Midbrain (tissue), 1 donor: Measurements from ENCODE around the gene NOC3L.
"Not testable (repeated sequence)": the region's sequence is repeated elsewhere in the genome, so short reads cannot be mapped to it uniquely, and the experiment has no call there.

Experiments
- DNase-seq: peaks from one replicate; lab custom pipeline; 2025; lab: John Stamatoyannopoulos, UW

Gene NOC3L, protein sequence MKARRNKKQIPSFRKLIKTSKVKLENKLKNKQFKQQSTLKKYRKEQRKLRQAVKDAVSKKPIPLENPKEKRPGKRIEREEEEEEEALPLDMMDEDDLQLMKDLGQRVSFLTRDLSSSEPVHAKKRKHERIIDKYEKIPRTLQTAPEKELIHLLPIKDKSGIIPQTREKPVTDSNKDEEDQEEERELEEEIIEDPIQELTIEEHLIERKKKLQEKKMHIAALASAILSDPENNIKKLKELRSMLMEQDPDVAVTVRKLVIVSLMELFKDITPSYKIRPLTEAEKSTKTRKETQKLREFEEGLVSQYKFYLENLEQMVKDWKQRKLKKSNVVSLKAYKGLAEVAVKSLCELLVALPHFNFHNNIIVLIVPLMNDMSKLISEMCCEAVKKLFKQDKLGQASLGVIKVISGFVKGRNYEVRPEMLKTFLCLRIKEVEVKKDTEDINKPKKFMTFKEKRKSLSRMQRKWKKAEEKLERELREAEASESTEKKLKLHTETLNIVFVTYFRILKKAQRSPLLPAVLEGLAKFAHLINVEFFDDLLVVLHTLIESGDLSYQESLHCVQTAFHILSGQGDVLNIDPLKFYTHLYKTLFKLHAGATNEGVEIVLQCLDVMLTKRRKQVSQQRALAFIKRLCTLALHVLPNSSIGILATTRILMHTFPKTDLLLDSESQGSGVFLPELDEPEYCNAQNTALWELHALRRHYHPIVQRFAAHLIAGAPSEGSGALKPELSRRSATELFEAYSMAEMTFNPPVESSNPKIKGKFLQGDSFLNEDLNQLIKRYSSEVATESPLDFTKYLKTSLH

DNA sequence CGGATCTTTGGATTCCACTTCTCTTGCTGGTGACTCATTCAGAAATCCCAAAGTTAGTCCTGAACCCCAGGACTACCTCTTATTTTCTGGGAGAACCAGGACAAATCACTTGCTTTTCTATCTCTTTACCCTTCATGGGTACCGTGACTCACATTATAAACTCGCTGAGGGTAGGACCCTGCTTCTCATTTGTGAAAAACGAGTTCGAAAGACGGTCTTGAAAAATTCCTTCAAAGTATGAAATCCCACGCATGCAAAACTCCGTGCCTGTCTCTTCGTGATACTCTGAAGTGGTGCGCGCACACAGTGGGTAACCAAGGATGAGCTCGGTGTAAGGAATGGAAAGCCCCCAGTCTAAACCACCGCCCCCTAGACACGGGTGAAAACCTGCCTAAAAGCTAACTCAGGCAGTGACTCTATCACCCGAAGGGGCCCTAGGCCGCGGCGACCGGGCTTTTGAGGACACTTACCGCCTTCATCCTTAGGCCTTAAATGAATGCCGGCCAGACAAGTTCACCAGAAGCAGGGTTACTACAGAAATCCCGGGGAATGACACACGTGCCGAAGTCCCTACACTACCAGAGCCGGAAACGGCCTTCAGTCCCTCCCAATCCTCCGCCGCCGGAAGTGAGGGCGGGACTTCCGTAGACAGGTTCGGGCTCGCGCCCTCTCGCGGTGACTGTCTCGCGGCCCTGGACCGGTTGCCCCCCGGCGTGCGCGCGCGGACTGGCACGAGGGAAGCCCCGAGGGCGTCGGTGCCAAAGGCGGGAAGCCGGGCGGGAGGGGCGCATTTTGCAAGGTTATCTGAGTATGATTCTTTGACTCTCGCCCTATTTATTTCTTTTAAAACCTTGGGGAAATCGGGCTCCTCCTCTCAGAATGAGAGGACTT lies at the start of gene NOC3L:
Gene NOC3L (minus strand): TSS at position 580 of the 891 bp plus-strand sequence. CDS start 101 bp downstream, at position 479.
- DNase-seq = peak; percentile 96

DNA sequence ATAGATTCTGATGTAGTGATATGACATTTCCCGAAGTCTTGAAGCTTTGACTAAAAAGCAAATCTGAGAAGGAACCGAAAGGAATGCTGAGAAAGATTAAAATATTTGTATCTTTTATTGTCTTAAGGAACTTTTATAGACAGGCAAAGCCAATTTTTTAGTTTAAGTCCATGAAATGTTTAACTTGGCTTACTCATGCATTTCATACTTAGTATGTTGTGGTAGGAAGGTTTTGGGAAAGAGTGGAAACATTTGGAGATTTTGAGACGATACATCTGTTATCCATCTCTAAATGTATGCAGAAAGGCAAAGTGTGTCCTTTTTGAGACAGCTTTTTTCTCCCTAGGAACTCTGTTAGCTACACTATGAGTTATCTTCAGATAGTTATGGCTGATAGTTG lies 49.7 kb upstream of the NOC3L start:
- no peak for DNase-seq

DNA sequence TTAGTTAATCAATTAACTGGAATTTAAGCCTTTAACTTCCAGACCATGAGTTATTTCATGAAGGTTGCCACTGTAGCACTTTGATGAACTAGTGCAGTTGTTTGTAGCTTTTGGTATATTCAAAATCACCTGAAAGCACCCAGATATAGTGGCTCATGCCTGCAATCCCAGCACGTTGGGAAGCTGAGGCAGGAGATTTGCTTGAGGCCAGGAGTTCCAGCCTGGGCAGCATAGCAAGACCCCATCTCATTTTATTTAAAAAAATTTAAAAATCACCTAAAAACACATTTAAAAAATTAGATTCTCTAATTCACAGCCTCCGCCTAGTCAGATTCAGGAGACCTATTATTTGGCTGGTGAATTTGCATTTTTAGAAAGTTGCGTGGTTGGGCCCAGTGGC lies 48.6 kb upstream of the NOC3L start:
- no peak for DNase-seq

DNA sequence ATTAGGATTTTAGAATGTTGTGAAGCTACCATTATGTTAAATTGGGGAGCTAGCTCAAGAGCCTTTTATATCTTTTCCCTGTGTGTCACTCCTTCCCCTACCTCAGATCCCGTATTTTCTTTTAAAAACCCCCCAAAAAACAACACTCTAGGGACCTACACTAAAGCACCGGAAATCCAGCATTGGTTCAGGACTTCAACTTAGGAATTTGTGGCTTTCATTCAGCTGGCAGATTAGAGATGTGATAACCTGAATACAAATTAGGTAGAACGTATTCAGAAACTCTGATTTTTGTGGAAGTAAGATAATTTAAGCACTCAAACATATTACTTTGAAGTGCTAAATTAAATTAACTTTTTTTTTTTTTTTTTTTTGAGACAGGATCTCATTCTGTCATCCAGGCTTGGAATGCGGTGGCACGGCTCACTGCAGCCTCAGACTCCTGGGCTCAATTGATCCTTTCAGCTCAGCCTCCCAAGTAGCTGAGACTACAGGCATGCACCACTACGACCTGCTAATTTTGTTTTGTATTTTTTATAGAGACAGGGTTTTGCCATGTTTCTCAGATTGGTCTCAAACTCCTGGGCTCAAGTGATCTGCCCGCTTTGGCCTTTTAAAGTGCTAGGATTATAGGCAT lies 46.4 kb upstream of the NOC3L start:
- DNase-seq = no peak

DNA sequence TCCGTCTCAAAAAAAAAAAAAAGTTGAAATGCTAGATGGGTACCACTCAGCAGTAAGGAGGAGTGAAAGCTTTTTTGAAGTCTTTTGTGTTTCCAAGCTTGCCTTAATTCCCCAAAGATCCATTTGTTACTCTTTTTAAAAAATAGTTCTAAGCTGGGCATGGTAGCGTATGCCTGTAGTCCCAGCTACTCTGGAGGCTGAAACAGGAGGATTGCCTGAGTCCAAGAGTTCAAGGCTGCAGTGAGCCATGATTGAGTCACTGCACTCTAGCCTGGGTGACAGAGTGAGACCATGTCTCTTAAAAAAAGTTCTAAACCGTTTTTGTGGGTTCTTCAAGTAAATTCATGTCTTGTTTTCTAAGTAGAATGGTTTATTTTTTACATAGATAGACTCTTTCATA lies 44.9 kb upstream of the NOC3L start:
- no peak for DNase-seq

DNA sequence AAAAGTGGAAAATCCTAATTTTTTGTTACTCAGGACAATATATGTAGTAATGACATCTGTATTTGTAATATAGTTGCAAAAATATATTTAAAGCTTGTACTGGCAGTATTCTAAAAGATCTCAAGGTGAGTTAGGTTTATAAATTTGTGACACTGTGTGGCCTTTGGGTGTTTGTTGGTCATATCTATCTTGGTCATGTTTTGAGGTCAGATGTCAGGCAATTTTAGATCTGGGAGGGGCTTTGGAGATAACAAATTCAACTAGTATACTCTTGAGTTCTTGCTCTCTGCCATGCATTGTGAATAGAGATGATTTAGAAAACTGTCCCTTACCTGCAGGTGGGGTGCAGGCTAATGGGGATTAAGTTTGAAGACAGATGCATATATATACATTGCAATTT lies 42.7 kb upstream of the NOC3L start:
- DNase-seq = no peak

DNA sequence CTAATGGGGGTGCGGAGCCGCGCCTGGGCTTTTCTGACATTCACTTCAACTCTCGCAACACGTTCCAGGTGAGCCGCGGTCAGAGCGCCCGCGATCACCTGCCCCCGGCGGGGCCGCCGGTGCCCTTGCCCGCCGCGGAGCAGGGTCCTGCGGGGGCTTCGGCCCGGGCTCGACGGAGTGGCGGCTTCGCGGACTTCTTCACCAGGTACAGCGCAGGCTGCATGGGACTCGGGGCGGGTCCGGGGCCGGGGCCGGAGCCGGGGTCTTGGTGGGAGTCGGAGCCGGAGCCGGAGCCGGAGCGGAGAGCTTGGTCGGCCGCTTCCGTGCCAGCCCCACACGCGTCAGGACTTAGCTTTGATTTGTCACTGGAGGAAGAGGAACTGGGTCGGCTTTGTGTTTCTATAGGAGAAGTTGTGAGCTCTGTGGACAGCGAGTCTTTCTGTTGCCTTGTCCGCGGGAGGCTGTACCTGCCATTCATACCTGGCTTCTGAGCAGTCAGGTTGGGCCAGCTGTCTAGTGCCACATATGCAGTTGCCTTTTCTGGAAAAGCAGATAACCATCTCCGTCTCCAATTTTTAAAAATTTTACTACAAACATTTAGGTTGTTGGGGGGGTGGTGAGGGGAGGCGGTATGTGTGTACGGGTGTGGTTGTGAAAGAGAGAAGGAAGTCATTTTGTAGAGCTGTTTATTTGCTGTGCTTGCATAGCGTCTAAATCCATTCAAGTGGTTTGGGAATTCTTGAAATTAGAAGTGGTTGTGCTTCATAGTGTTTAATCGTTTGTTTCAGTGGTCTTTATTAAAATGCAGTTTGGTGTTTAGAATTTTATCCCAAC lies 40.9 kb upstream of the NOC3L start:
- peak; percentile 54 for DNase-seq

DNA sequence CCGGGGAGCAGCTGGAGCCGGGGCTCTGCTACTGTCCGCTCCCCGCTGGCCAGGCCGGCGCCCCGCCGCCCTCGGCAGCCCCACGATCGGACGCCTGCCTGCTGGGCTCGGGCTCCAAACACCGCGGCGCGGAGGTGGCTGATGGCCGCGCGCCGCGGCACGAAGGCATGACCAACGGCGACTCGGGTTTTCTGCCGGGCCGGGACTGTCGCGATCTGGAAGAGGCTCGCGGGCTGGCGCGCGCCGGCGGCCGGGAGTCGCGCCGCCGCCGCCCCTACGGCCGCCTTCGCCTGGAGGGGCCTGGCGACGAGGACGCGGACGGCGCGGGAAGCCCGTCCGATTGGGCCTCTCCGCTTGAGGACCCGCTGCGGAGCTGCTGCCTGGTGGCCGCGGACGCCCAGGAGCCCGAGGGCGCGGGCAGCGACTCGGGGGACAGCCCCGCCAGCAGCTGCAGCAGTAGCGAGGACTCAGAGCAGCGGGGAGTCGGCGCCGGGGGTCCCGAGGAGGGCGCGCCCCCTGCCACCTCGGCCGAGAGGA lies 40.2 kb upstream of the NOC3L start:
- peak; percentile 38 for DNase-seq

DNA sequence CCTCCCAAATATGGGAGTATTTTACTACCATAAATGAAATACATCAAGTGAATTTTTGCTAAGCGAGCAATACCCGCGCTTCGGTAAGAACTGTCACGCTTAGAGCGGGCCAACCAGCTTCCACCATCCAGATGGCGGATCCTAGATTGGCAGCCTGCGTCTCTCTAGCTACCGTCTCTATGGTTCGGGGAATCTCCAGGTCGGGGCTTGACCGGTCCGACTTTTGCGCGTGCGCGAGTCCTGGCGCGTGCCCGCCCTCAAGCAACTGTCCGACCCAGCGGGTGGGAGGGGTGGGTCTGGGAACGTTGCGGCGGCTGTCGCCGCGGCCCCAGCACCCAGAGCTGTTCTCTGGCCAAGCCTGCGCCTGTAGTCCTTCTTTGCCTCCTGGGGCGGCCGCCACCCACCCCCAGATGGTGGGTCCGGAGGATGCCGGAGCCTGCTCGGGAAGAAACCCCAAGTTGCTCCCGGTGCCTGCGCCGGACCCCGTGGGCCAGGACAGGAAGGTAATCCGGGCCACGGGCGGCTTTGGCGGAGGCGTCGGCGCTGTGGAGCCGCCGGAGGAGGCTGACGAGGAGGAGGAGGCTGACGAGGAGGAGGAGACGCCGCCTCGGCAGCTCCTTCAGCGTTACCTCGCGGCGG lies 39.6 kb upstream of the NOC3L start, which contains the start of gene TBC1D12:
Gene TBC1D12 (plus strand): TSS at position 338 of the 639 bp plus-strand sequence. CDS start 73 bp downstream, at position 411.
- peak; percentile 96 for DNase-seq

DNA sequence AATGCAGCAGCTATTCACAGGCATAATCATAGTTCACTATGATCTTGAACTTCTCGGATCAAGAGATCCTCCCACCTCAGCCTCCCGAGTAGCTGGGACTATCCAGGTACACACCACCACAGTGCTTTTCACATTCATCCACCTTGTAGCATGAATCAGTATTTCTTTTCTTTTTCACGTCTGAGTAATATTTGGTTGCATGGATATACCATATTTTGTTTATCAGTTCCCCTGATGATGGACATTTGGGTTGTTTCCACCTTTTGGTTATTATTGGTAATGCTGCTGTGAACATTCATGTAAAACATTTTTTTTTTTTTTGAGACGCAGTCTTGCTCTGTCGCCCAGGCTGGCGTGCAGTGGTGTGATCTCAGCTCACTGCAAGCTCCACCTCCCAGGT lies 36.0 kb upstream of the NOC3L start:
- DNase-seq = no peak

DNA sequence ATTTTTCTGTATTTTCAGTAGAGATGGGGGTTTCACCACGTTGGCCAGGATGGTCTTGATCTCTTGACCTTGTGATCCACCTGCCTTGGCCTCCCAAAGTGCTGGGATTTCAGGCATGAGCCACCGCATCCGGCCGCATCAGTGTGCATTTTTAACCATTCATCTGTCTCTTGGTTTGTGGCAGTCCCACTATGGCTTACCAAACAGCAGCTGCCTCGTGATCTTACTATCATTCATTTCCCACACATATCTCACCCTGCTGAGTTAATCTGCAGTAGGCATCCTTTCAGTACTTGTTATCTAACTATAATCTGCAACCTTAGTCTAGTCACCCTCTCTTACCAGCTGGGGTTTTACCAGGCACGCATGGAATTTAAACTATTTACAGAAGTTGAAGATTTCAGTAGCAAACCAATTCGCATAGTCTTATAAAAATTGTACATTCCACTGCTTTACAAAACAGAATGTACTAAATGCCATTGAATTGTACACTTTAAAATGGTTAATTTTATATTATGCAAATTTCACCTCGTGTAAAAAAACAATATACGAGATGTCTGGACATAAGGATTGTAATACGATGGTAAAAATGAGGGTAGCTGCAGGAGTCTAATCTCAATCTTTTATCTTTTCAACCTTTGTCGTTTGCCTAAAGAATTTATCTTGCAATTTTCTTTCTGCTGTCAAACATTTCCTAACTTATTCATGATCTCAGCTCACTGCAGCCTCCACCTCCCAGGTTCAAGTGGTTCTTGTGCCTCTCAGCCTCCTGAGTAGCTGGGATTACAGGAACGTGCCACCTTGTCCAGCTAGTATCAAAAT lies 35.0 kb upstream of the NOC3L start:
- DNase-seq = no peak

DNA sequence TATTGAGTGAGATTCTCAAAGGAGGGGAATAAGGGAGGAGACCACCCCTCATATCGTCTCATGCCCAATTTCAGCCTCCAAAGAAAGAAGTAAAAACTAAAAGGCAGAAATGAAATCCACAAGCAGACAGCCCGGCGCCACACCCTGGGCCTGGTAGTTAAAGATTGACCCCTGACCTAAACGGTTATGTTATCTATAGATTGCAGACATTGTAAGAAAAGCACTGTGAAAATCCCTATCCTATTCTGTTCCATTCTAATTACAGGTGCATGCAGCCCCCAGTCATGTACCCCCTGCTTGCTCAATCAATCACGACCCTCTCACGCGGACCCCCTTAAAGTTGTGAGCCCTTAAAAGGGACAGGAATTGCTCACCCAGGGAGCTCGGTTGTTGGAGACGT lies 29.4 kb upstream of the NOC3L start:
- not testable (repeated sequence) for DNase-seq

DNA sequence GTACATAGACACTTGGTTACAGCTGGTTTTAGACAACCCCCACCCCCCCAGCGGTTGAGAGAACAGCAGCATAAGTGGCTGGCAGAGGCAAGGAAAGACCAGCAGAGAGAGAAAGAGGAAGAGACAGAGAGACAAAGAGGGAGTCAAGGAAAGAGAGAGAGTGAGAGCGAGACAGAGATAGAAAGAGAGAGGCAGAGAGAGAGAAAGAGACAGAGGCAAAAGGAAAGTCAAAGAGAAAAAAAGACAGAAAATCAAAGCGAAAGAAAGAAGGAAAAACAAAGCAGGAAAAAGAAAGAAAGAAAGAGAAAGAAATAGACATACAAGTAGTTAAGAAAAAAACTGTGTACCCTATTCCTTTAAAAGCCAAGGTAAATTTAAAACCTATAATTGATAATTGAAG lies 23.0 kb upstream of the NOC3L start:
- not testable (repeated sequence) for DNase-seq

DNA sequence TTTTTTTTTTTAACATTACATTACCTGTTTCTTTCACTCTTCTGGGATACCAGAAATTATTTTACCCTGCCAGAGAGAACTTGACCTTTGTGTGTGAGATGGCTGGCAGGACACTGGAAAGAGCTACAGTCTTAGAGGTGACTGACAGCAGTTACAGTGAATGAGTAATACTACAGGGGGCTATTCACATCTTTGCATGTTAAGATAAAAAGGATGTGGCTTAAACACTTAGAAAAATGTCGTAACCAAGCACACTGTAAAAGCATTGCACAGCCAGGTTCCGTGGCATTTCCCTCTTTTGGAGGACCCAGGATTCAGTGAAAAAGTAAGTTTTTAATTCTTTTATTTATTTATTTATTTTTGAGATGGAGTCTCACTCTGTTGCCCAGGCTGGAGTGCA lies 20.8 kb upstream of the NOC3L start:
- DNase-seq = no peak

DNA sequence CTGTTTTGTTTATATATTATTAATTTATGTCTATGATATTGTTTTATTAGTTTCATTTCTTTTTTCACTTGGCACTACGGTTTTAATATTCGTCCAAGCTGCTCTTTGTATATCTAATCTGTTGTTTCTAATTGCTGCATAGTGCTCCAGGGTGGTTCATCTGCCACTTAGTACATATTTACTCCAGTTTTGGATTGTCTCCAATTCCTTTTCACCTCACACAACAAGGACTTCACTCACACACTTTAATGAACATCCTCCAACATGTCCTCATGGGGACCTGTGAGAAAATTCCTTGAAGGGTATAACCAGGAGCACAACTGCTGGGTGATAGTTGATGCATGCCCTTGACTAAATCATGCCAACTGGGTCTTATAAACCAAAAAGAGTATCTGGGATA lies 14.1 kb upstream of the NOC3L start:
- no peak for DNase-seq

DNA sequence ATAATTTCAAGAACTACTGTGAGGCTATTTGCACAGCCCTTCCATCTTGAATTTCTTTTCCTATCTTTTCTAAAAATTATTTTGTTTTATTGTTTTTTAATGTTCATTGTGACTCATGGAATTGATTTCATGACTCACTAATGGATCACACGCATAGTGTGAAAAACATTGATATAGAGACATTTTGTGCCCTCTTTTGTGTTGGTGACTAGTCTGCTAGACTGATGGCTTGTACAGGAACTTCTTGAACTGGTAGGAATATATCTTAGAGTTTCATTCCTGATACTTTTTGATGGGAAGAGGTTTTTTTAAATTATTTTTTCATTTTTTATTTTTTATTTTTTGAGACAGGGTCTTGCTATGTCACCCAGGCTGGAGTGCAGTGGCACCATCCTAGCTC lies 12.6 kb upstream of the NOC3L start:
- DNase-seq = no peak

DNA sequence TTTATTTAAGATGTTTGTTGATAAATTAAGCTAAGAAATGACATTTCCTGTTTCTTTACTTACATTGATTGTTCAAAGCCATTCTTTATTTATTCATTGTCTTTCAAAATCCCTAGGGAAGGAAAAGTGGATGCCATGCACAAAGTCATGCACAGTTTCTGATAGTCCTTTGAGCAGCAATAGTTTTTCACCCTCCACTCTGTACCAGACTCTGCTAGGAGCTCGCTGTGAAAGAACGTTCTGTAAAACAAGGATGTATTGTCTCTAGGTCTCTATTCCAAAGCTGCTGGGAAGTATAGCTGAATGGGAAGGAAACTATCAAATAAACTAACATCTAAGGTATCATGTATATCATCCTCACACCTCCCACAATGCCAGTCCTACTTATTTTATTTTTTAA lies 7.8 kb upstream of the NOC3L start:
- peak; percentile 69 for DNase-seq

DNA sequence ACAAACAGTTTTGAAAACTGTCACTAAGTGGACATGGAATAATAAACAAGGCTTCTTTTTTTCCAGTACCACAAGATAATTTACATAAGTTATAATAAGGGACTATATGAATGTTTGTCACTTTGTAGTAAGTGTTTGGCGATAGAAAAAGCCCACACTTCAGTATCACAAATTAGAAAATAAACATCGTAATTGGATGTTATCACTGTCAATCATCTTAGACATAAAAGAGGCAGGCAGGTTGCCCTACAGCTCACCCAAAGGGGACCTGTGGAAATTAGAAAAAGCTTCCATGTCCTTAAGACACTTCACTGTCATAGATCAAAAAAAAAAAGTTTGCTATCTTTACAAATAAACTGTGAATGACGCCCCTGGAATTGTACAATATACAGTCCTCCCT lies 3.6 kb upstream of the NOC3L start:
- no peak for DNase-seq

DNA sequence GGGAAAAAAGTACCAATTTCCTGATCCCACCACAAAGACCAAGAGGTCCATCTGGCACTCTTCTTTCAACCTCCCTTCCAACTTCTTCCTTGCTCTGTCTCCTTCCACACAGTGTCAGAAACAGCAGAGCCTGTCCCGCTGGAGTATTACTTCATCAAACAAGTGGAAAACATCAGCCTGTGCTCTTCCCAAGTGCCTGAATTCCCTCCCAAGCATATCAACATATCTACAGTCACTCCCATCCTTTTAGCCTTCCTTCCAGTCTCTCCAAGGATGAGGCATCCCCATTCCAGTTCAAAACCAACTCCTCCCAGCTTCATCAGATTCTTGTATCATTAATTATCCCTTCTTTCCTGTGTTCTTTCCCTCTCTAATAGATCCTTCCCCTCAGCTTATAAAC lies 1.7 kb upstream of the NOC3L start:
- DNase-seq = no peak
